ENCODE data around the gene GJC1.

DNA sequence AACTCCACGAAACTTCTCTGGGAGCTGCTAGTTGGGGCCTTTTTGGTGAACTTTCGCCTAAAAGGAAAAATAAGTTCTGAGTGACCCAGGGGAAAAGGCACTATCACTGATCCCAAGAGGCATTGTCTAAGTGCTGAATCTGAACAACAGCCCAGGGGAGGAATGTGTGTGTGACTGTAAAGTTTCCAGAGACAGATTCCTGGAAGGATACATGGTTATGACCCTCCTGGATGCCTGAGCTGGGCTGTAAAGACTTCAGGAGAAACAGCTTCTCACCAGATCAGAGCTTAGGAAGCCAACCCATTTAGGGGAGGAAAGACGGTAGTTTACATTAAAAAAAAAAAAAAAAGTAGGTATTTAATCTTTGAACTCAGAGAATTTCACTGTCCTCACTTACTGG is 37.8 kb upstream of the GJC1 start:
- TF ChIP-seq EZH2 (IDR thresholded peaks at IDR 0.05; ENCODE audit: insufficient read depth, poor library complexity, severe bottlenecking) = no peak
- no peak for TF ChIP-seq EZH2phosphoT487 (IDR thresholded peaks at IDR 0.05; ENCODE audit: insufficient read depth, low read depth)

All from GM23248 (cell line).